ENCODE data around the gene MTG1. TPM values are rescaled to one million over a fixed set of nuclear protein-coding genes. Genes with fewer than 3 reads are reported as not detected.

The MTG1 gene
- total and polyA plus RNA-seq, 2 donors (not counting 1 experiment from before 2014, with no cell fraction given), result 90.0 to 117 TPM

DNA sequence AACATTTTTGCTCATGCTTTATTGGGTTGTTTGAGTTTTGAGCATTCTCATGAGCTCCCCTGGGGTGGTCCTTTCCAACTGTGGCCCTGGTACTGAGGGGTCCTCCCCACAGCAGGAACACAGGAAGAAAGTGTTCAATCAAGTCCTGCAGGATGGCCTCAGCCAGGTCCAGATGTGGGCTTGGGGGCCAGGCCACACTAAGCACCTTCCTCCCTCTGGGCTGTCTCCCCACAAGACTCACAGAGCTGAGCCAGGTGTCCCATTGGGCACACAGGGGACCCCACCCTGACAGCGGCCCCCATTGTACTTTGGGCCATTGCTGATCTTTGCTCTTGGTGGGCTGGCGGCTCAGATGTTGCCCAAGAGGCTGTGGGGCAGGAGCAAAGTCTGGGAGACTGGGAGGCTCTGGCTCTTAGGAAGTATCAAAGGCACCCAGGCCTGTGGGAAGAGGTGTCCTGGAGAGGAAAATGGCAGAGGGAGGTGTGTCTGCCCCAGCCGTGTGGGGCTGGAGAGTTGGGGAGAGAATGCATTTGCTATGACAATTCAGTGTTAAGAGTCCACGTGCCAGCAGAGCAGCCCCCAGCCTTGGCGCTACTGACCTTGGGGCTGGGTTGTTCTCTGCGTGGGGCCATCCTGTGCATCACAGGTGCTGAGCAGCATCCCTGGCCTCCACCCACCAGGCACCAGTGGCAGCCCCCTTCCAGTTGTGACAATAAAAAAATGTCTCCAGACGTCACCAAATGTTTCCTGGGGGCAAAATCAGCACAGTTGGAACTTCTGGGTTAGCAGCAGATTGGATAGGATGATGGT lies 77.5 kb downstream of the MTG1 start:
- no peaks in the 10 kb centered on the region for H3K36me3 ChIP-seq (replicated peaks in 1 of 2; ENCODE audit: control extremely low read depth in 1 of 2, control insufficient read depth in 1 of 2, extremely low read depth in 1 of 2, insufficient read depth in 2 of 2, low read length in 1 of 2)
- peaks cover 3% of the 10 kb centered on the region for H3K4me1 Mint-ChIP-seq
- H3K9me3 Mint-ChIP-seq (ENCODE audit: insufficient read depth), result no peaks in the 10 kb centered on the region
- TF ChIP-seq, protein P1, sequence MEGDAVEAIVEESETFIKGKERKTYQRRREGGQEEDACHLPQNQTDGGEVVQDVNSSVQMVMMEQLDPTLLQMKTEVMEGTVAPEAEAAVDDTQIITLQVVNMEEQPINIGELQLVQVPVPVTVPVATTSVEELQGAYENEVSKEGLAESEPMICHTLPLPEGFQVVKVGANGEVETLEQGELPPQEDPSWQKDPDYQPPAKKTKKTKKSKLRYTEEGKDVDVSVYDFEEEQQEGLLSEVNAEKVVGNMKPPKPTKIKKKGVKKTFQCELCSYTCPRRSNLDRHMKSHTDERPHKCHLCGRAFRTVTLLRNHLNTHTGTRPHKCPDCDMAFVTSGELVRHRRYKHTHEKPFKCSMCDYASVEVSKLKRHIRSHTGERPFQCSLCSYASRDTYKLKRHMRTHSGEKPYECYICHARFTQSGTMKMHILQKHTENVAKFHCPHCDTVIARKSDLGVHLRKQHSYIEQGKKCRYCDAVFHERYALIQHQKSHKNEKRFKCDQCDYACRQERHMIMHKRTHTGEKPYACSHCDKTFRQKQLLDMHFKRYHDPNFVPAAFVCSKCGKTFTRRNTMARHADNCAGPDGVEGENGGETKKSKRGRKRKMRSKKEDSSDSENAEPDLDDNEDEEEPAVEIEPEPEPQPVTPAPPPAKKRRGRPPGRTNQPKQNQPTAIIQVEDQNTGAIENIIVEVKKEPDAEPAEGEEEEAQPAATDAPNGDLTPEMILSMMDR (IDR thresholded peaks at IDR 0.05), result no peak
- TF ChIP-seq EZH2 (IDR thresholded peaks at IDR 0.05; ENCODE audit: borderline replicate concordance, insufficient read depth, low read depth, low read length, poor library complexity, severe bottlenecking), result no peak
- H3K27ac Mint-ChIP-seq, result no peak overlapping the region
- no peak overlapping the region for H2AFZ ChIP-seq (ENCODE audit: insufficient read depth, low read depth, low read length, poor library complexity, severe bottlenecking)
- intact Hi-C loops (cut with micrococcal nuclease), result no loop called here
- no peaks in the 10 kb centered on the region for H3K27me3 Mint-ChIP-seq
- DNase-seq (no peak), ATAC-seq (ENCODE audit: low read depth) (no peak)
- H3K27me3 ChIP-seq (replicated peaks in 1 of 4; ENCODE audit: control extremely low read depth in 1 of 4, control insufficient read depth in 3 of 4, insufficient read depth in 4 of 4, low read length in 3 of 4), result no peaks in the 10 kb centered on the region
- H3K9me3 ChIP-seq (ENCODE audit: control extremely low read depth in 1 of 3, control insufficient read depth in 2 of 3, insufficient read depth in 1 of 3, low read length in 2 of 3), result peaks cover 0 to 3% (median 0%) of the 10 kb centered on the region in 3 donors
- 94% methylated on average over 6 of the region's 7 CpGs for WGBS (ENCODE audit: insufficient coverage)
- CTCF ChIA-PET, result no interaction called here
- POLR2A ChIA-PET, result no interaction called here
- no peak overlapping the region for H3K27ac ChIP-seq (ENCODE audit: low read length in 2 of 2)
- no peak overlapping the region for H3K4me3 Mint-ChIP-seq
- H3K4me2 ChIP-seq (replicated peaks; ENCODE audit: low read depth, low read length, poor library complexity, severe bottlenecking), result no peak overlapping the region
- no peaks in the 10 kb centered on the region for H3K79me2 ChIP-seq (ENCODE audit: control insufficient read depth, insufficient read depth, low read length)
- no peak overlapping the region for H3K4me3 ChIP-seq (ENCODE audit: control extremely low read depth in 1 of 5, extremely low read depth in 1 of 5, insufficient read depth in 1 of 5, low read depth in 2 of 5, low read length in 4 of 5)
- H3K9ac ChIP-seq (ENCODE audit: low read length), result no peak overlapping the region
- H3K4me1 ChIP-seq (ENCODE audit: control insufficient read depth in 2 of 2, insufficient read depth in 2 of 2, low read length in 2 of 2), result no peaks in the 10 kb centered on the region
- H4K20me1 ChIP-seq (ENCODE audit: control insufficient read depth, insufficient read depth, low read length, poor library complexity, severe bottlenecking), result no peaks in the 10 kb centered on the region

Small RNA genes lying within 50 kb of the gene (small RNA-seq; reads per million reads assigned to genes)
- gene AL360181.4 (ENCODE audit: insufficient read length, low read depth, low replicate concordance) (not detected), gene BANF1P2 (ENCODE audit: insufficient read length, low read depth, low replicate concordance) (not detected), gene MIR3944 (ENCODE audit: insufficient read length, low read depth, low replicate concordance) (not detected)

Other genes starting within 250 kb of the MTG1 start
- 0.17 TPM in 1 of 2 replicates, not detected in the other for gene KNDC1, start 233.9 kb upstream of the MTG1 start, total RNA-seq
- gene KNDC1, start 233.9 kb upstream of the MTG1 start, polyA plus RNA-seq, result 0.45 and 0.46 TPM in 2 replicates
- 0.25 TPM in 1 of 2 replicates, not detected in the other for gene UTF1, start 163.9 kb upstream of the MTG1 start, total RNA-seq
- 0.10 and 0.35 TPM in 2 replicates for gene UTF1, start 163.9 kb upstream of the MTG1 start, polyA plus RNA-seq
- gene VENTX, start 156.3 kb upstream of the MTG1 start, total RNA-seq, result not detected in 2 replicates
- gene VENTX, start 156.3 kb upstream of the MTG1 start, polyA plus RNA-seq, result 0.82 and 1.8 TPM in 2 replicates
- 116 and 125 TPM in 2 replicates for gene ADAM8, start 117.3 kb upstream of the MTG1 start, total RNA-seq
- 196 and 228 TPM in 2 replicates for gene ADAM8, start 117.3 kb upstream of the MTG1 start, polyA plus RNA-seq
- gene TUBGCP2, start 85.3 kb upstream of the MTG1 start, total RNA-seq, result 86.1 and 90.3 TPM in 2 replicates
- 50.3 and 52.4 TPM in 2 replicates for gene TUBGCP2, start 85.3 kb upstream of the MTG1 start, polyA plus RNA-seq
- 40.3 and 45.1 TPM in 2 replicates for gene ZNF511, start 85.2 kb upstream of the MTG1 start, total RNA-seq
- 30.5 and 30.7 TPM in 2 replicates for gene ZNF511, start 85.2 kb upstream of the MTG1 start, polyA plus RNA-seq
- gene CALY, start 57.3 kb upstream of the MTG1 start, total RNA-seq, result not detected in 2 replicates
- 0.21 and 0.72 TPM in 2 replicates for gene CALY, start 57.3 kb upstream of the MTG1 start, polyA plus RNA-seq
- gene PRAP1, start 46.8 kb upstream of the MTG1 start, total RNA-seq, result not detected in 2 replicates
- gene PRAP1, start 46.8 kb upstream of the MTG1 start, polyA plus RNA-seq, result not detected in 2 replicates
- gene FUOM, start 36.1 kb upstream of the MTG1 start, total RNA-seq, result 20.7 and 23.8 TPM in 2 replicates
- 23.7 and 30.7 TPM in 2 replicates for gene FUOM, start 36.1 kb upstream of the MTG1 start, polyA plus RNA-seq
- 27.5 and 29.5 TPM in 2 replicates for gene ECHS1, start 20.8 kb upstream of the MTG1 start, total RNA-seq
- gene ECHS1, start 20.8 kb upstream of the MTG1 start, polyA plus RNA-seq, result 15.6 and 19.3 TPM in 2 replicates
- gene PAOX, start 14.9 kb upstream of the MTG1 start, total RNA-seq, result 23.5 and 24.9 TPM in 2 replicates
- 21.1 and 24.3 TPM in 2 replicates for gene PAOX, start 14.9 kb upstream of the MTG1 start, polyA plus RNA-seq
- not detected in 2 replicates for gene SPRN, start 30.5 kb downstream of the MTG1 start, total RNA-seq
- gene SPRN, start 30.5 kb downstream of the MTG1 start, polyA plus RNA-seq, result not detected in 2 replicates
- gene SCART1, start 59.8 kb downstream of the MTG1 start, total RNA-seq, result 4.7 and 7.3 TPM in 2 replicates
- 3.0 and 4.1 TPM in 2 replicates for gene SCART1, start 59.8 kb downstream of the MTG1 start, polyA plus RNA-seq
- gene CYP2E1, start 133.2 kb downstream of the MTG1 start, total RNA-seq, result 1.3 and 2.1 TPM in 2 replicates
- 1.1 and 1.7 TPM in 2 replicates for gene CYP2E1, start 133.2 kb downstream of the MTG1 start, polyA plus RNA-seq
- gene SYCE1, start 171.4 kb downstream of the MTG1 start, total RNA-seq, result not detected in 2 replicates
- gene SYCE1, start 171.4 kb downstream of the MTG1 start, polyA plus RNA-seq, result 0.10 and 0.42 TPM in 2 replicates
- gene FRG2B, start 232.6 kb downstream of the MTG1 start, total RNA-seq, result not detected in 2 replicates
- gene FRG2B, start 232.6 kb downstream of the MTG1 start, polyA plus RNA-seq, result not detected in 2 replicates

Data from B cell (primary cell).